A673 (cell line): ENCODE measurements around the gene TECPR1.

ENCODE experiments used
- EZH2 ChIP-seq: fragments of 200-600 bp; sonication (generic); IDR thresholded peaks from 2 replicates; pipeline ENCODE4 v1.6.1; 2017; ENCODE audit warnings: borderline replicate concordance, low read depth, mild to moderate bottlenecking, mixed read lengths, antibody characterized with exemption, low read length; ENCODE audit not compliant: poor library complexity, severe bottlenecking
- TF ChIP-seq, protein P1 (sequence below): fragments of 300-800, 200-600 bp; sonication (generic); conservative IDR thresholded peaks from 2 replicates; pipeline ENCODE4 v1.5.1; 2017; ENCODE audit warnings: low read depth, mild to moderate bottlenecking, antibody characterized with exemption, low read length, moderate library complexity, mixed read lengths

DNA sequence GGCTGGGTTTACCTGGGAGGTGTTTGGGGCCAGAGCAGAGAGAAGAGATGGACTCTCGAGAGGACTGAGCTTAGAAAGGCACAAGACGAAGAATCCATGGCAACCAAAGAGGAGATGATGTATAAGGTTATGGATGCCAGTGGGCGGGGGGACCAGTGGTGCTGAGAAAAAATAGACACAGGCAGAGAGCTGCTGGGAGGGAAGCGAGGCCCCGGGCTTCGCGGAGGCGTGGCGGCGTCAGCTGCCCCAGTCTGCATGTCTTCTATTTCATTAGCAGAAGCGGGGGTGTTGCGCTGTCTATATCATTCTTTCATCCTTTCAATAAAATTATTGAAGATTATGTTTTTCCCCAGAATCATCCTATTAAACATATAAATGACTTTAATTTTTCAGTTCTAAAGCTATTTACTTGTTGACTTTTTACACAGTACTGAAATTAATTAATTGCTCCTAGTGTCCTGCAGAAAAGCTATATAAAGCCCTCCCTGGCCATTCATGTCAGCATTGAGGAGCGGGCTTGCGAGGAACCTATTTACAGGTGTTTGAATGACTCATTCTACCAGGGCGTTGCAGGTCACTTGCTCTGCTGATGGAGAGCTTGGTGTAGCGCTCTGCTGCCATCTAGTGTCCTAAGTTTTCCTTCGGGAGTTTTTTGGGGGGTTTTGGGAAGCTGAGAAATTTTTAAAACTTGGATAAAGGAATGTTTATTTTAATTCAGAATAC is 83.7 kb downstream of the TECPR1 start:
- TF ChIP-seq, protein P1, sequence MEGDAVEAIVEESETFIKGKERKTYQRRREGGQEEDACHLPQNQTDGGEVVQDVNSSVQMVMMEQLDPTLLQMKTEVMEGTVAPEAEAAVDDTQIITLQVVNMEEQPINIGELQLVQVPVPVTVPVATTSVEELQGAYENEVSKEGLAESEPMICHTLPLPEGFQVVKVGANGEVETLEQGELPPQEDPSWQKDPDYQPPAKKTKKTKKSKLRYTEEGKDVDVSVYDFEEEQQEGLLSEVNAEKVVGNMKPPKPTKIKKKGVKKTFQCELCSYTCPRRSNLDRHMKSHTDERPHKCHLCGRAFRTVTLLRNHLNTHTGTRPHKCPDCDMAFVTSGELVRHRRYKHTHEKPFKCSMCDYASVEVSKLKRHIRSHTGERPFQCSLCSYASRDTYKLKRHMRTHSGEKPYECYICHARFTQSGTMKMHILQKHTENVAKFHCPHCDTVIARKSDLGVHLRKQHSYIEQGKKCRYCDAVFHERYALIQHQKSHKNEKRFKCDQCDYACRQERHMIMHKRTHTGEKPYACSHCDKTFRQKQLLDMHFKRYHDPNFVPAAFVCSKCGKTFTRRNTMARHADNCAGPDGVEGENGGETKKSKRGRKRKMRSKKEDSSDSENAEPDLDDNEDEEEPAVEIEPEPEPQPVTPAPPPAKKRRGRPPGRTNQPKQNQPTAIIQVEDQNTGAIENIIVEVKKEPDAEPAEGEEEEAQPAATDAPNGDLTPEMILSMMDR = peak; percentile 84
- TF ChIP-seq EZH2 = no peak
